GM19455 (cell line): ENCODE data around the gene EYS.
"Not testable (repeated sequence)": the region's sequence is repeated elsewhere in the genome, so short reads cannot be mapped to it uniquely, and the experiment has no call there.

Source experiments
- ATAC-seq: cut with Tn5 transposase; IDR thresholded peaks from one replicate; pipeline ENCODE4 v1.9.1; 2021; ENCODE audit not compliant: unreplicated experiment

Gene EYS

DNA sequence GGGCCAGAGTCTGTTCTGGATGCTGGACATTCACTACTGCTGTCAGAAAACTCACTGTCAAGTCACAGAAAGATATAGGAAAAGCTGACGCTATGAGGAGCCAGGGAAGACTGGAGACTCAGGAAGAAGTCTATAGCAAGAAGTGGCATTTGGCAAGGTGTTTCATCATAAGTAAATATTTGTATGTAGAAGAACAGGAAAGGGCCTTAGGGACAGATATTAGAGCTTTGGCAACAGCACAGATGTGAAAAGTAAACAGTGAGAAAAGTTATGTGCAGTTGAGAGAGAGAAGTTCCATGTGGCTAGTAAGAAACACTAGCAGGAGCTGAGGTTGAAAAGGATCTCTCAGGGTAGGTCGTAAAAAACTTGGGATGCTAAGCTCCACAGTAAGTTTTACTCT is 1202.5 kb downstream of the EYS start:
- no peak for ATAC-seq

DNA sequence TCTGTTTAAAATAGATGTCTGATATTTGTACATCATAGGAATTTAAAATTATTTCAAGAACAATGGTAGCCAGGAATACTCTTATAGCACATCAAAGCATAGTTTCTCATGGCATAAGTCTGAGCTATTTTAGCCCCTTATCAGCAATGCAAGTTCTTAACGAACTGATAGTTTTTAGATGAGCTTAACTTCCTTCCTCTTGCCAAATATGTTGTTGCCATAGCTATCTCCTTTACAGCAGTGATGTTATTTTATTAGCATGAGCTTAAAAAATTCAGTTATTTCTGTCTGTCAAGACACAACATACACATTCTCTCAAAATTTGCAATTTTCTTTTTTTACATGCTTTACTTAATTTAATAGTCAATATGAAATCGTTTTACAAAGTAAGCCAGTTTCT is 1204.2 kb downstream of the EYS start:
- ATAC-seq = no peak

DNA sequence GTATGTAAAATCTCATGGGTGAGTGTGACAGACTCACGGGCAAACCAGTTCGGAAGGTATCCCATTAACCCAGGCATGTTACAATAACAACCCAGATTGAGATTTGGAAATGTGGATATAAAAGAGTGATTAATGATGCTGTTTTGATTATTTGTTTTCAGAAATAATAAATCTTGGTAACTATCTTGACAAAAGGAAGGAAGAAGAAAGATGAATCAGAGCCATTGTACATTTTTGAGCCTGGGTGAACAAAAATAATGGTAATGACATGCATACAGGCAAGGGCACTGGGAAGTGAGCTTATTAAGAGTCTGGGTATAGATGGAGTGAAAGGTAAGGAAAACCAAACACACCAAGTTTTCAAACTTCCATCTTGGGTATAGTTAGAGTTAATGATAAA is 1209.4 kb downstream of the EYS start:
- ATAC-seq = no peak

- ATAC-seq = no peak
Measured at GRCh38 chr6:64489763-64490162, 1217.3 kb downstream of the EYS start.

GRCh38 chr6:64486578-64487351 is 1220.3 kb downstream of the EYS start:
- no peak for ATAC-seq

DNA sequence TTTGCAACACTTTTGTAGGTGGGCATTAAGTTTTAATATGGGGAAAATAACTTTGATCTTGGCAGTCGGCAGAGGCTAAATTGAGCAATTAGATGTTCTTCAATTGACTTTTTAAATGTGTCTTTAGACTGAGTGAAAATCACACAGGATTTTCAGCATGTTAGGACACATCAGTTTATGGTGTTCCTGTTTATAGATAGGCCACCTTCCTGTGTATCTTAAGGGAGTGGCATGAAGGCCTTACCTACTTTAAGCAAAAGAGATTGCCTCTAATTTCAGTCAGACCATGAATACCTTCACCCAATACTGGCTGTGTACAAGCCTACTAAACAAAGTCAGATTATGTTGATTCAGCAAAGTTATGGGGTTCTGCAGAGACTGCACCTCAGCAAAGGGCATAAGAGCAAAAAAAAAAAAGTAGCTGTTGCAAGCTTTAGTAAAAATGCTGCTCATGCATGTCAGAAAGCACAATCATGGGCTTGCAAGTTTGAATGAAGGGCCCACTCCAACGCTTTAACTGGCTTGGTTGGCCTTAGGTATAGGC is 1223.0 kb downstream of the EYS start:
- no peak for ATAC-seq

- ATAC-seq = no peak
Measured at GRCh38 chr6:64482631-64483030, 1224.4 kb downstream of the EYS start.

GRCh38 chr6:64479134-64479533 is 1227.9 kb downstream of the EYS start:
- no peak for ATAC-seq

GRCh38 chr6:64477391-64477790 is 1229.6 kb downstream of the EYS start:
- ATAC-seq = no peak

- ATAC-seq = no peak
Measured at GRCh38 chr6:64476935-64477334, 1230.1 kb downstream of the EYS start.

- not testable (repeated sequence) for ATAC-seq
Measured at GRCh38 chr6:64469405-64469804, 1237.6 kb downstream of the EYS start.

GRCh38 chr6:64467656-64468055 is 1239.4 kb downstream of the EYS start:
- ATAC-seq = no peak

- no peak for ATAC-seq
Measured at GRCh38 chr6:64459411-64459944, 1247.5 kb downstream of the EYS start.

- ATAC-seq = not testable (repeated sequence)
Measured at GRCh38 chr6:64448101-64448500, 1258.9 kb downstream of the EYS start.

DNA sequence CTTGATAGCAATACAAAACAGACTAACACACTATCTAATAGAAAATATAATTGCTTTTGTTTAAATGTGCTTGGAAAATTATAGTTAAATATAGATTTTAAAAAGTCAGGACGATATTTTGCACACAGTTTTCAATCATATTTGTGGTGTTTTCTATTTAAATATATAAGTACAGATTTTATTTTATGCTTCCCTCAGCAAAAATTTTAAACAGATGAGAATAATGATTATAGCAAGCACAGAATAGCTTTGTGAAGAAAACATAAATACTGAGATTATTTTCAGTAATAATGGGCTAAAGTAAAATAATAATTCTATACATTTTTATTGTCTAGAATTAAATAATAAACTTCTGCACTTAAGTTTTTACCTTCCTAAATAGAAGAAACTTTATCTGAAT is 1262.0 kb downstream of the EYS start:
- ATAC-seq = no peak

DNA sequence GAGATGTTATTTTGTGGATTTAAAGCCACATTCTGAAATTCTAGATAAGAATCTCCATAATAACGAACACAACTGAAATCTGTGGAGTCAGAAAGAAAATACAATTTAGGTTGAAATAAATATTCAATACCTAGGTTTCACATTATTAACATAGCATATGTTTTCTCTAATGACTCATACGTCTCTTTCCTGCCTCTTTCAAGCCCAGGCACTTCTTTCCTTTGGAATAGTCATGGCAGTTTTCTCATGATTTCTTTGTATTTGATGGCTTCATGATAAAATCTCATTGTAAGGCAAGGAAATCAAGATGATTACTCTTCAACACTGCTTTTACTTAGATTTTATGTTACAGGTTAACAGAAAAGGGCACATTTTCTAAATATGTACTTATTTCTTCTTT is 1267.8 kb downstream of the EYS start:
- no peak for ATAC-seq

- no peak for ATAC-seq
Measured at GRCh38 chr6:64437996-64438395, 1269.0 kb downstream of the EYS start.

GRCh38 chr6:64429926-64430325 is 1277.1 kb downstream of the EYS start:
- no peak for ATAC-seq

- no peak for ATAC-seq
Measured at GRCh38 chr6:64428186-64428585, 1278.8 kb downstream of the EYS start.

DNA sequence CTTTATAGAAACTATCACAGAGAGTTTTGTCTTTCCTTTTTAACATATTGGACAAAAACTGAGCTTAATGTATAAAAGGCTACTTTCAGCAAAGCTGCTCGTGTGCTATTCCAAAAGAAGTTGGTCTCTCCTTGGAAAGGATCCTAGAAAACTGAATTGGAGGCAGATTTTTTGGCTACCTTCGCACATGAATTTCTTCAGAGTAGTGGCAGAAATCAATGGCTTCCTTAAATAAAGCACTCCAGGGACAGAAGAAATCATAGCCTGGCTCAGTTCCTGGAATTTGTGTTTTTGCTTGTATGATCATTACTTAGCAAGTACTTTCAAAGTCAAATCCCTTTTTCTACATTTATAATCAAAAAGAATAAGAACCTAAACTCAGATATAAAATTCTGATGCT is 1291.1 kb downstream of the EYS start:
- ATAC-seq = no peak

DNA sequence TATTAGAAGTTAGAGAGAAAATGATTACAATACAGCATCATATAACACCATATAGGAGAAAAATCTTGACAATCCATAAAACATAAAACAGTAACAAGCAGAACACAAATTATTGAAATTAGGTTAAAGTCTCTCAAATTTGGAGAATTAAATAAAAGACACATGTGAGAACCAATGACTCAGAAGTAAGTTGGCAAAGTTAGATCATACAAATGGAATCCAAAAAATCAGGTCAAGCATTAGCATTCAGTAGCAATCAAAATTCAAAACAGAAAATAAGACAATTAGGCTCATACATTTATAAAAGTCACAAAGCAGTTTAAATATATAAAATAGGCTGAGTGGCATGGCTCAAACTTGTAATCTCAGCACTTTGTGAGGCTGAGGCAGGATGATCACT is 1295.8 kb downstream of the EYS start:
- no peak for ATAC-seq

GRCh38 chr6:64409948-64410347 is 1297.1 kb downstream of the EYS start:
- no peak for ATAC-seq

- ATAC-seq = no peak
Measured at GRCh38 chr6:64404396-64404795, 1302.6 kb downstream of the EYS start.
